NT2/D1 (cell line): Measurements from ENCODE around the gene TNFRSF1A.

Experiments
- SUZ12 ChIP-seq: IDR thresholded peaks from 2 replicates; pipeline ENCODE4 v1.6.1; 2011; ENCODE audit not compliant: insufficient read length, insufficient read depth; ENCODE audit errors: extremely low read depth
- YY1 ChIP-seq: IDR thresholded peaks from 2 replicates; pipeline ENCODE4 v1.6.1; 2011; ENCODE audit not compliant: insufficient read length, insufficient read depth
- ZNF274 ChIP-seq: IDR thresholded peaks from 2 replicates; pipeline ENCODE4 v1.6.1; 2011; ENCODE audit warnings: mild to moderate bottlenecking, low read depth, low read length

DNA sequence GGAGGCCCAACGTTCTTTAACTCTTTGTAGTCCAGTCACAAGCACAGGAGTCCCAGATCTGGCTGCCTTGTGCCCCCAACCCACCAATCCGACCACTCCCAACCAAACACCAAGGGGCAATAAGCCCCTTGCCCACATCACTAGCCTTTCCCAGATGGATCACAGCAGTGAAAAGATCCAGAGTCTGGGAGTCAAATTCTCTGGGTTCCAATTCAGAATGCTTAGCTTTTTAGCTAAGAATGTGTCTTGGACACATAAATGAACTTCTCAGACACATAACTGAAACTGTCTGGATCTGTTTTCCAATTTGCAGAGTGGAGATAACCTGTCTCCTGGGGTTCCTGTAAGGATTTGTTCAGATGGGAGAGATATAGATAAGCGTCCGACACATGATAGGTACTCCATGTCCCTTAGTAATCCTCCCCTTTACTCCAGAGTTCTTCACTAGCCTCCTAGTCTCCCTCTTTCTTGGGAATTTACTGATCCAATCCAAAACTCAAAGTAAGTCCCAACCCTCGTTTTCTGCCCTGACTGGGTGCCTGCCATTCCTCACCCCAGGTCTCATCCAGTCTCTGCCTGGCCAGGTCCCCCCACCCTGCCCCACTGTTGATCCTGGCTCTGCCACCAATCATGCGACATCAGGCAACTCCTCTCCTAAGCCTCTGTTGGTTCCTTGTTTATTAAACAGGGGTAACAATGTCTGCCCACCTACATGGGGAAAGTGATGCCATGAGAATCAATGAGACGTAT, 439 bp upstream of the TNFRSF1A start:
- no peak for TF ChIP-seq ZNF274
- TF ChIP-seq YY1: no peak
- no peak for TF ChIP-seq SUZ12
